Body of pancreas (tissue), 4 donors: ENCODE data around the gene LIN7C.
A peak's percentile ranks its signal among the peaks of the same experiment; 100 is the strongest.

ENCODE experiments used
- CTCF ChIP-seq, 7 experiments: fragments of 450-650 bp in 4 of 7; fragments of 200-600 bp in 3 of 7; sonication (generic) in 3 of 7; IDR thresholded peaks; one replicate each; pipeline ENCODE4 v1.5.1; 2016 to 2019; ENCODE audit warnings: antibody characterized with exemption in 7 of 7
- POLR2A ChIP-seq, 3 donors: fragments of 450-650 bp; IDR thresholded peaks; one replicate each; pipeline ENCODE4 v1.6.1; 2016; ENCODE audit warnings: antibody characterized with exemption in 3 of 3, mild to moderate bottlenecking in 2 of 3

GRCh38 chr11:27471589-27472397 lies 34.8 kb downstream of the LIN7C start:
- TF ChIP-seq POLR2A (IDR thresholded peaks at IDR 0.05), result peak in 2 of 3 donors; percentile 73 to 74
- no peak for TF ChIP-seq CTCF (IDR thresholded peaks at IDR 0.05)
